Activated CD4-positive, alpha-beta memory T cell treated with anti-CD3 and anti-CD28 coated beads for 36 hours (primary cell): Measurements from ENCODE around the gene GRM8. TPM values are rescaled to one million over a fixed set of nuclear protein-coding genes. Genes with fewer than 3 reads are reported as not detected.

Experiments used
- CTCF ChIA-PET: fragments of 350-600 bp; sonication (Branson Sonifier 250); formaldehyde crosslinking; loops from one replicate; lab custom pipeline; 2021; ENCODE audit warnings: antibody characterized with exemption, inconsistent platforms; lab: Charles Lee
- POLR2A ChIA-PET: fragments of 350-600 bp; sonication (Branson Sonifier 250); formaldehyde crosslinking; loops from one replicate; lab custom pipeline; 2021; ENCODE audit warnings: antibody characterized with exemption; lab: Charles Lee
- DNase-seq: peaks from one replicate; pipeline ENCODE4 v3.0.0-alpha.2; 2020
- H3K27ac Mint-ChIP-seq: one replicate; pipeline ENCODE4 v1.8.0; 2021; ENCODE audit warnings: mixed read lengths
- H3K27me3 Mint-ChIP-seq: one replicate; pipeline ENCODE4 v1.8.0; 2021; ENCODE audit warnings: mixed read lengths
- H3K36me3 Mint-ChIP-seq: one replicate; pipeline ENCODE4 v1.8.0; 2021; ENCODE audit warnings: mixed read lengths
- H3K4me1 Mint-ChIP-seq: one replicate; pipeline ENCODE4 v1.8.0; 2021; ENCODE audit warnings: low read depth, mixed read lengths
- H3K4me3 Mint-ChIP-seq: one replicate; pipeline ENCODE4 v1.8.0; 2021; ENCODE audit warnings: mild to moderate bottlenecking, mixed read lengths
- H3K9me3 Mint-ChIP-seq: one replicate; pipeline ENCODE4 v1.8.0; 2021; ENCODE audit warnings: mixed read lengths
- intact Hi-C: fragments of 100-400 bp; cut with micrococcal nuclease; formaldehyde crosslinking; loops from one replicate; pipeline ENCODE4 v1.15.1; 2023
- microRNA-seq: library from miRNA; unstranded; fragments of <30 nt; microRNA quantifications from one replicate; pipeline ENCODE4 v1.2.0, GENCODE V29; 2022; ENCODE audit warnings: borderline number of aligned reads, borderline microRNAs expressed, borderline replicate concordance
- total RNA-seq, 2 experiments: library from RNA; stranded (reverse); gene quantifications; one replicate each; pipeline ENCODE4 v1.2.3, GENCODE V29; 2021

GRM8 gene
- total RNA-seq, 2 experiments from 2014 or later = not detected

GRCh38 chr7:126411032-126411820 lies 841.5 kb downstream of the GRM8 start:
- H3K36me3 Mint-ChIP-seq = no peaks in the 10 kb centered on the region
- no peak overlapping the region for H3K4me3 Mint-ChIP-seq
- no peak for DNase-seq
- peaks cover 2% of the 10 kb centered on the region for H3K9me3 Mint-ChIP-seq
- no peaks in the 10 kb centered on the region for H3K4me1 Mint-ChIP-seq
- CTCF ChIA-PET = no interaction called here
- no peaks in the 10 kb centered on the region for H3K27me3 Mint-ChIP-seq
- POLR2A ChIA-PET = no interaction called here
- intact Hi-C loops = no loop called here
- no peak overlapping the region for H3K27ac Mint-ChIP-seq

- no peaks in the 10 kb centered on the region for H3K27me3 Mint-ChIP-seq
- POLR2A ChIA-PET = no interaction called here
- no peaks in the 10 kb centered on the region for H3K36me3 Mint-ChIP-seq
- H3K27ac Mint-ChIP-seq = no peak overlapping the region
- CTCF ChIA-PET = no interaction called here
- intact Hi-C loops = no loop called here
- no peaks in the 10 kb centered on the region for H3K4me1 Mint-ChIP-seq
- DNase-seq = no peak
- no peak overlapping the region for H3K4me3 Mint-ChIP-seq
- H3K9me3 Mint-ChIP-seq = no peaks in the 10 kb centered on the region
Observed at GRCh38 chr7:126403040-126403439, 849.7 kb downstream of the GRM8 start.

- intact Hi-C loops = no loop called here
- H3K27me3 Mint-ChIP-seq = no peaks in the 10 kb centered on the region
- H3K4me1 Mint-ChIP-seq = no peaks in the 10 kb centered on the region
- H3K27ac Mint-ChIP-seq = no peak overlapping the region
- CTCF ChIA-PET = interaction anchor here (1.0 kb wide), 1 partner anchor 11 kb away, joined by 4 read pairs; no protein-coding TSS in a partner anchor
- H3K9me3 Mint-ChIP-seq = no peaks in the 10 kb centered on the region
- POLR2A ChIA-PET = no interaction called here
- DNase-seq = no peak
- no peak overlapping the region for H3K4me3 Mint-ChIP-seq
- H3K36me3 Mint-ChIP-seq = no peaks in the 10 kb centered on the region
Observed at GRCh38 chr7:126401918-126402317, 850.8 kb downstream of the GRM8 start.

- H3K27ac Mint-ChIP-seq = no peak overlapping the region
- POLR2A ChIA-PET = no interaction called here
Observed at GRCh38 chr7:126398851-126399529, 853.8 kb downstream of the GRM8 start.

GRCh38 chr7:126398285-126398684 lies 854.5 kb downstream of the GRM8 start:
- Mint-ChIP-seq H3K4me1 (no peaks in the 10 kb centered on the region), H3K27ac (no peak overlapping the region), H3K36me3 (no peaks in the 10 kb centered on the region), H3K27me3 (no peaks in the 10 kb centered on the region), H3K4me3 (no peak overlapping the region), H3K9me3 (peaks cover 2% of the 10 kb centered on the region)
- POLR2A ChIA-PET = no interaction called here
- intact Hi-C loops = no loop called here
- CTCF ChIA-PET = no interaction called here
- no peak for DNase-seq

More at GRCh38 chr7:126398851-126399529, 853.8 kb downstream of the GRM8 start:
- Mint-ChIP-seq H3K4me3 (no peak overlapping the region), H3K4me1 (no peaks in the 10 kb centered on the region), H3K36me3 (no peaks in the 10 kb centered on the region), H3K27me3 (no peaks in the 10 kb centered on the region), H3K9me3 (peaks cover 2% of the 10 kb centered on the region)
- intact Hi-C loops = no loop called here
- no peak for DNase-seq
- CTCF ChIA-PET = no interaction called here

GRCh38 chr7:126394406-126394805 lies 858.3 kb downstream of the GRM8 start:
- H3K27ac Mint-ChIP-seq = no peak overlapping the region
- no peak for DNase-seq
- H3K4me1 Mint-ChIP-seq = no peaks in the 10 kb centered on the region
- no peak overlapping the region for H3K4me3 Mint-ChIP-seq
- no peaks in the 10 kb centered on the region for H3K27me3 Mint-ChIP-seq
- ChIA-PET POLR2A (no interaction called here), CTCF (no interaction called here)
- H3K36me3 Mint-ChIP-seq = peaks cover 1% of the 10 kb centered on the region
- intact Hi-C loops = no loop called here
- peaks cover 5% of the 10 kb centered on the region for H3K9me3 Mint-ChIP-seq

Small RNA genes within 50 kb of the gene (microRNA-seq; reads per million reads assigned to microRNA genes)
- not detected for gene MIR592

Other genes starting within 250 kb of the GRM8 start
- 10 to 100 TPM; 24.9 to 29.2 TPM for gene ZNF800, start 139.8 kb upstream of the GRM8 start, total RNA-seq